Measurements from ENCODE around the gene FSTL4. TPM values are rescaled to one million over a fixed set of nuclear protein-coding genes. Genes with fewer than 3 reads are reported as not detected.

The FSTL4 gene
- total and polyA plus RNA-seq, 2 of the 4 experiments (the other 2 are of a cell fraction): 0.18 TPM; not detected in 1

DNA sequence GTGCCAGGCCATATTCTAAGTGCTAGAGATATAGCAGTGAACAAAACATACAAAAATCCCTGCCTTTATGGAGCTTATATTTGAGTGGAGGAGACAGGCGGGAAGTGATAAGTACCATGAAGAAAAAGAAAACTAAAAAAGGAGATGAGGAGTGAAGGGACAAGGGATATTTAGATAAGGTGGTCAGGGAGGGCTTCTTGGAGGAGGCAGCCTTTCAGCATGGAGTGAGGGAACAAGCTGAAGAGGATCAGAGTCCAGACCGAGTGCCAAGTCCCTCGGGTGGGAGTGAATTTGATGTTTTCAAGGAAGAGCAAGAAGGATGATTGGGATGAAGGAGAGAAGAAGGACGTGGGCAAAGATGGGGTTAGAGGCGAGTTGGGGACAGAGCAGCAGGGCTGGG, 190.5 kb downstream of the FSTL4 start:
- no peaks in the 10 kb centered on the region for H4K20me1 ChIP-seq (ENCODE audit: insufficient read depth, low read length)
- no peak overlapping the region for H4K91ac ChIP-seq (ENCODE audit: insufficient read depth, low read depth, low read length)
- ChIA-PET CTCF (no interaction called here), POLR2A (ENCODE audit: unreplicated experiment) (no interaction called here)
- no peak overlapping the region for H2BK20ac ChIP-seq (ENCODE audit: low read depth, low read length)
- ATAC-seq (ENCODE audit: low read depth) (no peak), DNase-seq (no peak)
- H3K27me3 ChIP-seq (ENCODE audit: control insufficient read depth, insufficient read depth, low read length): peaks cover 8% of the 10 kb centered on the region
- H3K18ac ChIP-seq (ENCODE audit: low read depth, low read length): no peak overlapping the region
- no peak overlapping the region for H3K4ac ChIP-seq (ENCODE audit: low read depth, low read length)
- no peak overlapping the region for H3K23ac ChIP-seq (ENCODE audit: low read depth, low read length)
- H2AFZ ChIP-seq (replicated peaks; ENCODE audit: low read length, poor library complexity): no peak overlapping the region
- BruUV-seq (replicated peaks): no TSS peak
- H3K4me1 ChIP-seq (ENCODE audit: control insufficient read depth, insufficient read depth, low read length): no peaks in the 10 kb centered on the region
- intact Hi-C loops (cut with micrococcal nuclease) (loop anchor here (5.0 kb wide), 1 partner anchor 520 kb away; no protein-coding TSS in a partner anchor), in situ Hi-C loops (cut with MboI; ENCODE audit: low sequenced_read_pairs) (loop anchor here (10.0 kb wide), 1 partner anchor 523 kb away; no protein-coding TSS in a partner anchor), dilution Hi-C loops (cut with HindIII; ENCODE audit: low sequenced_read_pairs, unreplicated experiment) (no loop called here)
- H3K79me1 ChIP-seq (ENCODE audit: low read depth in 1 of 2, low read length in 2 of 2): no peaks in the 10 kb centered on the region
- no peak overlapping the region for H2AK9ac ChIP-seq (replicated peaks; ENCODE audit: low read depth, low read length, poor library complexity)
- no peak overlapping the region for H3K27ac ChIP-seq (ENCODE audit: insufficient read depth, low read length)
- no peak overlapping the region for H3K9ac ChIP-seq (ENCODE audit: low read depth, low read length)
- no peak overlapping the region for H2BK15ac ChIP-seq (ENCODE audit: low read depth, low read length)
- H3K9me1 ChIP-seq (ENCODE audit: insufficient read depth, low read length): no peaks in the 10 kb centered on the region
- H3K9me3 ChIP-seq (ENCODE audit: control insufficient read depth, insufficient read depth, low read length): no peaks in the 10 kb centered on the region
- no peak overlapping the region for H2BK5ac ChIP-seq (ENCODE audit: low read depth, low read length, poor library complexity, severe bottlenecking)
- H2BK120ac ChIP-seq (ENCODE audit: low read depth, low read length): no peak overlapping the region
- H3K56ac ChIP-seq (ENCODE audit: extremely low read depth, insufficient read depth, low read length): no peak overlapping the region
- TF ChIP-seq NFE2L2 (IDR thresholded peaks at IDR 0.05; ENCODE audit: low read depth, low read length) (no peak), MXI1 (IDR thresholded peaks at IDR 0.05; ENCODE audit: borderline replicate concordance, low read depth, low read length) (no peak), FOS (IDR thresholded peaks at IDR 0.05; ENCODE audit: low read depth, low read length) (no peak), POLR2A (IDR thresholded peaks at IDR 0.05; ENCODE audit: low read depth, low read length) (no peak), CEBPB (IDR thresholded peaks at IDR 0.05; ENCODE audit: low read depth, low read length) (no peak), RFX5 (IDR thresholded peaks at IDR 0.05; ENCODE audit: low read depth, low read length) (no peak)
- H2AK5ac ChIP-seq (ENCODE audit: low read depth, low read length): no peak overlapping the region
- H3K36me3 ChIP-seq (ENCODE audit: control insufficient read depth, insufficient read depth, low read length): no peaks in the 10 kb centered on the region
- H3K4me2 ChIP-seq (ENCODE audit: low read depth, low read length): no peak overlapping the region
- H4K8ac ChIP-seq (ENCODE audit: low read depth in 2 of 2, low read length in 2 of 2): no peak overlapping the region
- 40% methylated on average over 4 of the region's 5 CpGs; no CpG with 5 or more reads in 1 of the 2 experiments for WGBS, 2 experiments (ENCODE audit: extremely low coverage in 2 of 2, insufficient read length in 1 of 2)
- no peak overlapping the region for H3K4me3 ChIP-seq (ENCODE audit: insufficient read depth, low read depth, low read length)
- no peak overlapping the region for H3K14ac ChIP-seq (replicated peaks; ENCODE audit: low read depth, low read length)
- H4K5ac ChIP-seq (ENCODE audit: low read depth, low read length): no peak overlapping the region

All from IMR-90 (cell line).